Duodenal mucosa (tissue), 2 donors: ENCODE data around the gene MMAB.

Experiments used
- H3K27ac ChIP-seq: one replicate; pipeline ENCODE4 v1.7.0; 2013; ENCODE audit warnings: low read depth, low read length
- H3K27me3 ChIP-seq, 2 donors: one replicate each; pipeline ENCODE4 v1.7.0; 2013; ENCODE audit warnings: low read length in 2 of 2, control low read depth in 1 of 2; ENCODE audit not compliant: insufficient read depth in 2 of 2, control insufficient read depth in 1 of 2
- H3K36me3 ChIP-seq, 2 donors: one replicate each; pipeline ENCODE4 v1.7.0; 2013; ENCODE audit warnings: low read length in 2 of 2, control low read depth in 1 of 2; ENCODE audit not compliant: insufficient read depth in 2 of 2, control insufficient read depth in 1 of 2
- H3K4me1 ChIP-seq, 2 donors: one replicate each; pipeline ENCODE4 v1.7.0; 2013; ENCODE audit warnings: low read length in 2 of 2, control low read depth in 1 of 2; ENCODE audit not compliant: insufficient read depth in 2 of 2, control insufficient read depth in 1 of 2
- H3K4me3 ChIP-seq, 2 donors: one replicate each; pipeline ENCODE4 v1.7.0; 2013; ENCODE audit warnings: low read length in 2 of 2, low read depth in 1 of 2
- H3K9ac ChIP-seq, 2 donors: one replicate each; pipeline ENCODE4 v1.7.0; 2013; ENCODE audit warnings: low read length in 2 of 2, low read depth in 1 of 2
- H3K9me3 ChIP-seq, 2 donors: one replicate each; pipeline ENCODE4 v1.7.0; 2013; ENCODE audit warnings: low read length in 2 of 2, control low read depth in 1 of 2; ENCODE audit not compliant: control insufficient read depth in 1 of 2

The MMAB gene

GRCh38 chr12:109612003-109612402 is 38.7 kb upstream of the MMAB start:
- Histone ChIP-seq H3K27me3 (peaks cover 0 to 9% of the 10 kb centered on the region in 2 donors), H3K27ac (no peak overlapping the region), H3K4me3 (no peak overlapping the region), H3K4me1 (no peaks in the 10 kb centered on the region), H3K36me3 (no peaks in the 10 kb centered on the region), H3K9ac (no peak overlapping the region), H3K9me3 (no peaks in the 10 kb centered on the region)

GRCh38 chr12:109611223-109611622 is 37.9 kb upstream of the MMAB start:
- no peak overlapping the region for H3K27ac ChIP-seq
- H3K27me3 ChIP-seq = peaks cover 0 to 11% of the 10 kb centered on the region in 2 donors
- no peaks in the 10 kb centered on the region for H3K9me3 ChIP-seq
- H3K9ac ChIP-seq = no peak overlapping the region
- no peaks in the 10 kb centered on the region for H3K36me3 ChIP-seq
- H3K4me1 ChIP-seq = no peaks in the 10 kb centered on the region
- H3K4me3 ChIP-seq = no peak overlapping the region

- H3K36me3 ChIP-seq = no peaks in the 10 kb centered on the region
- no peaks in the 10 kb centered on the region for H3K4me1 ChIP-seq
- peaks cover 0 to 11% of the 10 kb centered on the region in 2 donors for H3K27me3 ChIP-seq
- no peak overlapping the region for H3K27ac ChIP-seq
- H3K4me3 ChIP-seq = no peak overlapping the region
- H3K9me3 ChIP-seq = no peaks in the 10 kb centered on the region
- no peak overlapping the region for H3K9ac ChIP-seq
These were observed 37.2 kb upstream of the MMAB start for GRCh38 chr12:109610523-109610922.

GRCh38 chr12:109609342-109609741 is 36.0 kb upstream of the MMAB start:
- H3K9ac ChIP-seq = no peak overlapping the region
- H3K4me1 ChIP-seq = no peaks in the 10 kb centered on the region
- peaks cover 0 to 11% of the 10 kb centered on the region in 2 donors for H3K27me3 ChIP-seq
- no peak overlapping the region for H3K4me3 ChIP-seq
- no peak overlapping the region for H3K27ac ChIP-seq
- H3K9me3 ChIP-seq = no peaks in the 10 kb centered on the region
- no peaks in the 10 kb centered on the region for H3K36me3 ChIP-seq

GRCh38 chr12:109608793-109609192 is 35.5 kb upstream of the MMAB start:
- Histone ChIP-seq H3K9me3 (no peaks in the 10 kb centered on the region), H3K27ac (no peak overlapping the region), H3K36me3 (no peaks in the 10 kb centered on the region), H3K4me3 (no peak overlapping the region), H3K4me1 (no peaks in the 10 kb centered on the region), H3K9ac (no peak overlapping the region), H3K27me3 (peaks cover 0 to 11% of the 10 kb centered on the region in 2 donors)

GRCh38 chr12:109608270-109608669 is 35.0 kb upstream of the MMAB start:
- Histone ChIP-seq H3K9me3 (no peaks in the 10 kb centered on the region), H3K4me3 (no peak overlapping the region), H3K4me1 (no peaks in the 10 kb centered on the region), H3K27ac (no peak overlapping the region), H3K36me3 (no peaks in the 10 kb centered on the region), H3K9ac (no peak overlapping the region), H3K27me3 (peaks cover 0 to 11% of the 10 kb centered on the region in 2 donors)

GRCh38 chr12:109607618-109608017 is 34.3 kb upstream of the MMAB start:
- no peak overlapping the region for H3K9ac ChIP-seq
- H3K4me3 ChIP-seq = no peak overlapping the region
- H3K27ac ChIP-seq = no peak overlapping the region
- H3K9me3 ChIP-seq = no peaks in the 10 kb centered on the region
- peaks cover 0 to 6% of the 10 kb centered on the region in 2 donors for H3K27me3 ChIP-seq
- no peaks in the 10 kb centered on the region for H3K4me1 ChIP-seq
- H3K36me3 ChIP-seq = no peaks in the 10 kb centered on the region

- no peaks in the 10 kb centered on the region for H3K36me3 ChIP-seq
- H3K9me3 ChIP-seq = no peaks in the 10 kb centered on the region
- no peak overlapping the region for H3K27ac ChIP-seq
- no peak overlapping the region for H3K9ac ChIP-seq
- H3K4me3 ChIP-seq = no peak overlapping the region
- H3K4me1 ChIP-seq = no peaks in the 10 kb centered on the region
- H3K27me3 ChIP-seq = peaks cover 0 to 6% of the 10 kb centered on the region in 2 donors
These were observed 33.2 kb upstream of the MMAB start for GRCh38 chr12:109606320-109607028.

GRCh38 chr12:109605599-109606228 is 32.4 kb upstream of the MMAB start:
- H3K36me3 ChIP-seq = no peaks in the 10 kb centered on the region
- H3K9ac ChIP-seq = no peak overlapping the region
- H3K27me3 ChIP-seq = peaks cover 0 to 6% of the 10 kb centered on the region in 2 donors
- H3K9me3 ChIP-seq = no peaks in the 10 kb centered on the region
- H3K4me3 ChIP-seq = no peak overlapping the region
- no peak overlapping the region for H3K27ac ChIP-seq
- no peaks in the 10 kb centered on the region for H3K4me1 ChIP-seq

GRCh38 chr12:109605016-109605415 is 31.7 kb upstream of the MMAB start:
- no peak overlapping the region for H3K9ac ChIP-seq
- no peaks in the 10 kb centered on the region for H3K36me3 ChIP-seq
- no peak overlapping the region for H3K27ac ChIP-seq
- H3K9me3 ChIP-seq = no peaks in the 10 kb centered on the region
- no peaks in the 10 kb centered on the region for H3K4me1 ChIP-seq
- H3K4me3 ChIP-seq = no peak overlapping the region
- H3K27me3 ChIP-seq = peaks cover 0 to 6% of the 10 kb centered on the region in 2 donors
